ENCODE data around the gene CNN2.

GRCh38 chr19:990119-990571 lies 36.3 kb upstream of the CNN2 start:
- TF ChIP-seq, protein P1, sequence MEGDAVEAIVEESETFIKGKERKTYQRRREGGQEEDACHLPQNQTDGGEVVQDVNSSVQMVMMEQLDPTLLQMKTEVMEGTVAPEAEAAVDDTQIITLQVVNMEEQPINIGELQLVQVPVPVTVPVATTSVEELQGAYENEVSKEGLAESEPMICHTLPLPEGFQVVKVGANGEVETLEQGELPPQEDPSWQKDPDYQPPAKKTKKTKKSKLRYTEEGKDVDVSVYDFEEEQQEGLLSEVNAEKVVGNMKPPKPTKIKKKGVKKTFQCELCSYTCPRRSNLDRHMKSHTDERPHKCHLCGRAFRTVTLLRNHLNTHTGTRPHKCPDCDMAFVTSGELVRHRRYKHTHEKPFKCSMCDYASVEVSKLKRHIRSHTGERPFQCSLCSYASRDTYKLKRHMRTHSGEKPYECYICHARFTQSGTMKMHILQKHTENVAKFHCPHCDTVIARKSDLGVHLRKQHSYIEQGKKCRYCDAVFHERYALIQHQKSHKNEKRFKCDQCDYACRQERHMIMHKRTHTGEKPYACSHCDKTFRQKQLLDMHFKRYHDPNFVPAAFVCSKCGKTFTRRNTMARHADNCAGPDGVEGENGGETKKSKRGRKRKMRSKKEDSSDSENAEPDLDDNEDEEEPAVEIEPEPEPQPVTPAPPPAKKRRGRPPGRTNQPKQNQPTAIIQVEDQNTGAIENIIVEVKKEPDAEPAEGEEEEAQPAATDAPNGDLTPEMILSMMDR (IDR thresholded peaks at IDR 0.05): no peak
- TF ChIP-seq POLR2A (IDR thresholded peaks at IDR 0.05): peak in 1 of 2 donors; percentile 28
